A549 (cell line): ENCODE measurements around the gene PEX5. TPM values are rescaled to one million over a fixed set of nuclear protein-coding genes. Genes with fewer than 3 reads are reported as not detected.

Source experiments
- ATAC-seq, 2 experiments: fragments of 200-7000 bp in 1 of 2; fragments of >200 bp in 1 of 2; cut with Nextera tagmentation in 1 of 2; cut with Tn5 transposase in 1 of 2; 3 replicates each; pipeline versions ENCODE4 v1.8.0 to v1.9.1; 2018 to 2020; ENCODE audit warnings: mild to moderate bottlenecking in 1 of 2, moderate library complexity in 1 of 2
- CTCF ChIA-PET: fragments of 300-600 bp; sonication (Branson Sonifier 250); formaldehyde crosslinking; extraction: SDS; loops from one replicate; lab custom pipeline; 2021; ENCODE audit warnings: antibody characterized with exemption, inconsistent platforms; lab: Yijun Ruan, JAX
- POLR2A ChIA-PET: fragments of 350-600 bp; formaldehyde crosslinking; extraction: SDS; loops from one replicate; lab custom pipeline; 2021; ENCODE audit warnings: antibody characterized with exemption, inconsistent platforms; lab: Yijun Ruan, JAX
- DNase-seq, 2 experiments: peaks; one replicate each; pipeline versions ENCODE4 v3.0.0 to v3.0.0-alpha.2; 2011 to 2016; ENCODE audit warnings: low read depth in 1 of 2, low spot score in 1 of 2
- FAIRE-seq: peaks from 2 replicates; lab custom pipeline; 2011; peaks lifted over from hg19 to GRCh38; lab: Jason Lieb, UNC
- H3K27ac ChIP-seq, 2 experiments: fragments of >200 bp; sonication (Bioruptor Twin); formaldehyde crosslinking; 3 replicates each; pipeline ENCODE4 v1.5.1; 2016 to 2017
- H3K4me1 ChIP-seq: fragments of >200 bp; sonication (Bioruptor Twin); formaldehyde crosslinking; 3 replicates; pipeline ENCODE4 v1.6.1; 2016
- H3K4me2 ChIP-seq: fragments of >200 bp; sonication (Bioruptor Twin); formaldehyde crosslinking; 3 replicates; pipeline ENCODE4 v1.6.1; 2016
- H3K4me3 ChIP-seq: fragments of >200 bp; sonication (Bioruptor Twin); formaldehyde crosslinking; 3 replicates; pipeline ENCODE4 v1.5.1; 2016
- H3K9me3 ChIP-seq: fragments of >200 bp; sonication (Bioruptor Twin); formaldehyde crosslinking; 3 replicates; pipeline ENCODE4 v1.6.1; 2016
- BCL3 ChIP-seq: fragments of >200 bp; sonication (Bioruptor Twin); formaldehyde crosslinking; IDR thresholded peaks from 3 replicates; pipeline ENCODE4 v1.6.1; 2016
- BHLHE40 ChIP-seq: IDR thresholded peaks from 2 replicates; pipeline ENCODE4 v1.6.1; 2012; ENCODE audit warnings: low read depth, low read length, inconsistent platforms
- CHD2 ChIP-seq: fragments of 150-350 bp; IDR thresholded peaks from 2 replicates; pipeline ENCODE4 v1.6.1; 2014; ENCODE audit warnings: low read length; ENCODE audit not compliant: partially characterized antibody
- CHD4 ChIP-seq: fragments of 200-600 bp; sonication (generic); IDR thresholded peaks from 2 replicates; pipeline ENCODE4 v1.6.1; 2016; ENCODE audit warnings: antibody characterized with exemption, mild to moderate bottlenecking, borderline replicate concordance
- EHF ChIP-seq: fragments of 250-450 bp; sonication (Bioruptor Pico); IDR thresholded peaks from 2 replicates; pipeline ENCODE4 v1.5.0; 2020; ENCODE audit warnings: mild to moderate bottlenecking
- EHMT2 ChIP-seq: fragments of 200-600 bp; sonication (generic); IDR thresholded peaks from 2 replicates; pipeline ENCODE4 v1.6.1; 2016; ENCODE audit warnings: antibody characterized with exemption, low read depth, mild to moderate bottlenecking, moderate library complexity
- EP300 ChIP-seq, 2 experiments: fragments of >200 bp; sonication (Bioruptor Twin); formaldehyde crosslinking; IDR thresholded peaks; 2 replicates in 1 of 2; 3 replicates in 1 of 2; pipeline ENCODE4 v1.6.1; 2016 to 2017
- FOSB ChIP-seq: fragments of 250-450 bp; sonication (Bioruptor Pico); IDR thresholded peaks from 2 replicates; pipeline ENCODE4 v1.5.0; 2020; ENCODE audit warnings: mild to moderate bottlenecking, moderate library complexity
- FOSL2 ChIP-seq, 2 experiments: fragments of 450-650 bp in 1 of 2; fragments of >200 bp in 1 of 2; sonication (Bioruptor Twin) in 1 of 2; formaldehyde crosslinking; IDR thresholded peaks; 2 replicates each; pipeline versions ENCODE4 v1.5.0 to v1.6.1; 2016 to 2020; ENCODE audit warnings: mild to moderate bottlenecking in 1 of 2, moderate library complexity in 1 of 2
- FOXS1 ChIP-seq: fragments of 250-450 bp; sonication (Bioruptor Pico); IDR thresholded peaks from 2 replicates; pipeline ENCODE4 v1.5.0; 2020; ENCODE audit warnings: mild to moderate bottlenecking, moderate library complexity
- HDAC2 ChIP-seq: fragments of 200-600 bp; sonication (generic); IDR thresholded peaks from 2 replicates; pipeline ENCODE4 v1.6.1; 2016
- JUN ChIP-seq, 2 experiments: fragments of >200 bp; sonication (Bioruptor Twin); formaldehyde crosslinking; IDR thresholded peaks; 2 replicates in 1 of 2; 3 replicates in 1 of 2; pipeline ENCODE4 v1.6.1; 2016 to 2017
- MAFK ChIP-seq: fragments of 450-650 bp; IDR thresholded peaks from 2 replicates; pipeline ENCODE4 v1.6.1; 2014; ENCODE audit not compliant: partially characterized antibody
- MAZ ChIP-seq: fragments of 150-350 bp; IDR thresholded peaks from 2 replicates; pipeline ENCODE4 v1.6.1; 2014; ENCODE audit warnings: antibody characterized with exemption, low read depth, low read length, borderline replicate concordance
- NPAS2 ChIP-seq: fragments of 250-450 bp; sonication (Bioruptor Pico); IDR thresholded peaks from 2 replicates; pipeline ENCODE4 v1.8.0; 2022; ENCODE audit warnings: mild to moderate bottlenecking, moderate library complexity, borderline replicate concordance
- POLR2A ChIP-seq: IDR thresholded peaks from 2 replicates; pipeline ENCODE4 v1.6.1; 2012; ENCODE audit warnings: mild to moderate bottlenecking, low read length
- RAD21 ChIP-seq, 2 experiments: fragments of >200 bp in 1 of 2; sonication (Bioruptor Twin) in 1 of 2; formaldehyde crosslinking in 1 of 2; IDR thresholded peaks in 1 of 2; conservative IDR thresholded peaks in 1 of 2; 2 replicates in 1 of 2; 3 replicates in 1 of 2; pipeline ENCODE4 v1.6.1; 2012 to 2018; ENCODE audit warnings: inconsistent platforms in 1 of 2
- SMC3 ChIP-seq: fragments of >200 bp; sonication (Bioruptor Twin); formaldehyde crosslinking; IDR thresholded peaks from 3 replicates; pipeline ENCODE4 v1.6.1; 2018; ENCODE audit warnings: inconsistent platforms
- SREBF2 ChIP-seq: fragments of 450-650 bp; IDR thresholded peaks from 2 replicates; pipeline ENCODE4 v1.6.1; 2014; ENCODE audit warnings: mild to moderate bottlenecking, moderate library complexity
- ZC3H11A ChIP-seq: fragments of 450-650 bp; IDR thresholded peaks from 2 replicates; pipeline ENCODE4 v1.6.1; 2014; ENCODE audit warnings: antibody characterized with exemption, mild to moderate bottlenecking
- ZFP36 ChIP-seq: fragments of 450-650 bp; IDR thresholded peaks from 2 replicates; pipeline ENCODE4 v1.6.1; 2014; ENCODE audit warnings: borderline replicate concordance; ENCODE audit not compliant: partially characterized antibody
- WGBS: methylation state at CpG from one replicate; pipeline ENCODE4 v1.1.6; 2017; ENCODE audit errors: missing lambda C conversion rate; 5-methylcytosine and 5-hydroxymethylcytosine counted together
- polyA minus RNA-seq: library from RNA; depleted of rRNA, polyadenylated mRNA; stranded (reverse); fragments of >200 nt; gene quantifications from 2 replicates; pipeline ENCODE4 v1.2.3, GENCODE V29; 2011; rRNA and poly(A)+ RNA removed
- polyA plus RNA-seq, 4 experiments: library from polyadenylated mRNA; depleted of rRNA in 3 of 4; stranded (reverse); fragments of >200 nt; fragmentation: RNase III in 1 of 4; extraction: RNeasy Plus Mini Kit Qiagen cat#74134 plus additional on column Dnase treatment in 1 of 4; gene quantifications; 2 replicates in 3 of 4; 3 replicates in 1 of 4; pipeline ENCODE4 v1.2.3, GENCODE V29; 2011 to 2017
- TF ChIP-seq, protein P1 (sequence below): IDR thresholded peaks from 2 replicates; pipeline ENCODE4 v1.6.1; 2012; ENCODE audit warnings: low read depth, borderline replicate concordance
- TF ChIP-seq, protein P2 (sequence below): IDR thresholded peaks from 2 replicates; pipeline ENCODE4 v1.6.1; 2012
- TF ChIP-seq, protein P3 (sequence below): fragments of >200 bp; sonication (Bioruptor Twin); formaldehyde crosslinking; IDR thresholded peaks from 3 replicates; pipeline ENCODE4 v1.5.1; 2016
- TF ChIP-seq, protein P4 (sequence below): fragments of 450-650 bp; IDR thresholded peaks from 2 replicates; pipeline ENCODE4 v1.6.1; 2014; ENCODE audit warnings: antibody characterized with exemption
- TF ChIP-seq, protein P5 (sequence below): fragments of 250-450 bp; sonication (Bioruptor Pico); IDR thresholded peaks from 2 replicates; pipeline ENCODE4 v1.5.0; 2020; ENCODE audit warnings: low read depth, mild to moderate bottlenecking, moderate library complexity

PEX5 gene
- 21.5 and 27.3 TPM in 2 replicates for polyA plus RNA-seq (2011; rRNA removed)
- polyA plus RNA-seq (2012; cell fraction: cytosol; rRNA removed), result 25.0 and 27.9 TPM in 2 replicates
- 30.6 and 40.0 TPM in 2 replicates for polyA plus RNA-seq (2012; cell fraction: nucleus; rRNA removed)
- polyA plus RNA-seq (2017; fragmentation: RNase III; extraction: RNeasy Plus Mini Kit Qiagen cat#74134 plus additional on column Dnase treatment), result 27.1 to 33.1 TPM (median 31.5 TPM) in 3 replicates
- polyA minus RNA-seq, result 25.6 and 27.6 TPM in 2 replicates

- H3K4me3 ChIP-seq, result peak within 1 kb of the TSS; percentile 92
- peak; percentile 93 to 97 for ATAC-seq
- DNase-seq, result peak; percentile 89 to 96
- TF ChIP-seq MAFK, result no peak
- TF ChIP-seq NPAS2 (CRISPR knock-in tag), result no peak
- peak; percentile 36 for TF ChIP-seq CHD2
- peak; percentile 36 for TF ChIP-seq POLR2A
- no peak for TF ChIP-seq FOXS1
- TF ChIP-seq EHMT2, result no peak
- no peak for TF ChIP-seq BHLHE40
- TF ChIP-seq FOSB (CRISPR knock-in tag), result no peak
- TF ChIP-seq SREBF2, result no peak
- peak in 1 of 2 experiments; percentile 88; a peak in 3 of 5 replicates for TF ChIP-seq JUN (IDR thresholded peaks at IDR 0.05)
- TF ChIP-seq BCL3, result peak; percentile 26; the same call in 1 of the 3 replicates
- TF ChIP-seq, protein P1, sequence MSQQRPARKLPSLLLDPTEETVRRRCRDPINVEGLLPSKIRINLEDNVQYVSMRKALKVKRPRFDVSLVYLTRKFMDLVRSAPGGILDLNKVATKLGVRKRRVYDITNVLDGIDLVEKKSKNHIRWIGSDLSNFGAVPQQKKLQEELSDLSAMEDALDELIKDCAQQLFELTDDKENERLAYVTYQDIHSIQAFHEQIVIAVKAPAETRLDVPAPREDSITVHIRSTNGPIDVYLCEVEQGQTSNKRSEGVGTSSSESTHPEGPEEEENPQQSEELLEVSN, result peak; percentile 57; the same call in 1 of the 2 replicates
- no peak for TF ChIP-seq EHF (CRISPR knock-in tag)
- TF ChIP-seq EP300 (IDR thresholded peaks at IDR 0.05), result no peak
- TF ChIP-seq CHD4, result no peak
- TF ChIP-seq, protein P2, sequence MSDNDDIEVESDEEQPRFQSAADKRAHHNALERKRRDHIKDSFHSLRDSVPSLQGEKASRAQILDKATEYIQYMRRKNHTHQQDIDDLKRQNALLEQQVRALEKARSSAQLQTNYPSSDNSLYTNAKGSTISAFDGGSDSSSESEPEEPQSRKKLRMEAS, result peak; percentile 69
- ChIA-PET POLR2A (interaction anchor here (1.0 to 1.6 kb wide), 3 partner anchors 129 to 250 kb away, joined by 5 to 7 read pairs (median 5); partner anchors contain the start of genes C12orf57, C1S and RNU7-1), CTCF (interaction anchor here (0.5 to 2.5 kb wide), 7 partner anchors 10 to 304 kb away, joined by 3 to 15 read pairs (median 4); no protein-coding TSS in a partner anchor)
- no peaks in the 10 kb centered on the region for H3K9me3 ChIP-seq
- peak within 1 kb of the TSS; percentile 96 for H3K4me2 ChIP-seq
- 0% methylated on average over 26 of the region's 68 CpGs for WGBS
- H3K4me1 ChIP-seq, result peaks cover 19% of the 10 kb centered on the region; the same call in 2 of the 3 replicates
- no peak for FAIRE-seq
- peak within 1 kb of the TSS; percentile 73 to 94 for H3K27ac ChIP-seq
These were observed at the start of gene PEX5 for GRCh38 chr12:7189398-7190267. PEX5 (plus strand) TSS chr12:7189686; CDS start chr12:7190378, 692 bp downstream.

- DNase-seq (no peak), FAIRE-seq (no peak), ATAC-seq (peak in 1 of 2 experiments; percentile 20; a peak in 3 of 6 replicates)
- H3K9me3 ChIP-seq, result no peaks in the 10 kb centered on the region
- CTCF ChIA-PET, result interaction anchor here (0.5 to 7.7 kb wide), 28 partner anchors 9 to 977 kb away, joined by 3 to 75 read pairs (median 4); partner anchors contain the start of genes C1RL and PEX5
- no peak overlapping the region for H3K4me3 ChIP-seq
- H3K4me1 ChIP-seq, result no peaks in the 10 kb centered on the region
- H3K27ac ChIP-seq, result no peak overlapping the region
- 87% methylated on average over 7 of the region's 7 CpGs for WGBS
- H3K4me2 ChIP-seq, result no peak overlapping the region
- TF ChIP-seq, protein P3, sequence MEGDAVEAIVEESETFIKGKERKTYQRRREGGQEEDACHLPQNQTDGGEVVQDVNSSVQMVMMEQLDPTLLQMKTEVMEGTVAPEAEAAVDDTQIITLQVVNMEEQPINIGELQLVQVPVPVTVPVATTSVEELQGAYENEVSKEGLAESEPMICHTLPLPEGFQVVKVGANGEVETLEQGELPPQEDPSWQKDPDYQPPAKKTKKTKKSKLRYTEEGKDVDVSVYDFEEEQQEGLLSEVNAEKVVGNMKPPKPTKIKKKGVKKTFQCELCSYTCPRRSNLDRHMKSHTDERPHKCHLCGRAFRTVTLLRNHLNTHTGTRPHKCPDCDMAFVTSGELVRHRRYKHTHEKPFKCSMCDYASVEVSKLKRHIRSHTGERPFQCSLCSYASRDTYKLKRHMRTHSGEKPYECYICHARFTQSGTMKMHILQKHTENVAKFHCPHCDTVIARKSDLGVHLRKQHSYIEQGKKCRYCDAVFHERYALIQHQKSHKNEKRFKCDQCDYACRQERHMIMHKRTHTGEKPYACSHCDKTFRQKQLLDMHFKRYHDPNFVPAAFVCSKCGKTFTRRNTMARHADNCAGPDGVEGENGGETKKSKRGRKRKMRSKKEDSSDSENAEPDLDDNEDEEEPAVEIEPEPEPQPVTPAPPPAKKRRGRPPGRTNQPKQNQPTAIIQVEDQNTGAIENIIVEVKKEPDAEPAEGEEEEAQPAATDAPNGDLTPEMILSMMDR, result no peak
- TF ChIP-seq MAZ, result no peak
- TF ChIP-seq FOXS1, result no peak
- TF ChIP-seq ZC3H11A, result no peak
- no peak for TF ChIP-seq SMC3
- TF ChIP-seq HDAC2, result no peak
- TF ChIP-seq RAD21 (conservative IDR thresholded peaks at IDR 0.05 in 1 of 2, IDR thresholded peaks at IDR 0.05 in 1 of 2), result no peak
- TF ChIP-seq ZFP36, result no peak
- TF ChIP-seq FOSL2 (IDR thresholded peaks at IDR 0.05), result no peak
- TF ChIP-seq FOSL2 (CRISPR knock-in tag; IDR thresholded peaks at IDR 0.05), result no peak
- TF ChIP-seq, protein P4, sequence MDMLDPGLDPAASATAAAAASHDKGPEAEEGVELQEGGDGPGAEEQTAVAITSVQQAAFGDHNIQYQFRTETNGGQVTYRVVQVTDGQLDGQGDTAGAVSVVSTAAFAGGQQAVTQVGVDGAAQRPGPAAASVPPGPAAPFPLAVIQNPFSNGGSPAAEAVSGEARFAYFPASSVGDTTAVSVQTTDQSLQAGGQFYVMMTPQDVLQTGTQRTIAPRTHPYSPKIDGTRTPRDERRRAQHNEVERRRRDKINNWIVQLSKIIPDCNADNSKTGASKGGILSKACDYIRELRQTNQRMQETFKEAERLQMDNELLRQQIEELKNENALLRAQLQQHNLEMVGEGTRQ, result no peak
- TF ChIP-seq, protein P5, sequence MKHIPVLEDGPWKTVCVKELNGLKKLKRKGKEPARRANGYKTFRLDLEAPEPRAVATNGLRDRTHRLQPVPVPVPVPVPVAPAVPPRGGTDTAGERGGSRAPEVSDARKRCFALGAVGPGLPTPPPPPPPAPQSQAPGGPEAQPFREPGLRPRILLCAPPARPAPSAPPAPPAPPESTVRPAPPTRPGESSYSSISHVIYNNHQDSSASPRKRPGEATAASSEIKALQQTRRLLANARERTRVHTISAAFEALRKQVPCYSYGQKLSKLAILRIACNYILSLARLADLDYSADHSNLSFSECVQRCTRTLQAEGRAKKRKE (CRISPR knock-in tag), result no peak
- no peak for TF ChIP-seq BCL3
- no peak for TF ChIP-seq NPAS2 (CRISPR knock-in tag)
- POLR2A ChIA-PET, result no interaction called here
These were observed 48.0 kb upstream of the PEX5 start for GRCh38 chr12:7141351-7142005.
